Islet precursor cell (in vitro differentiated cells): Measurements from ENCODE around the gene AGBL4.

ENCODE experiments used
- DNase-seq: peaks from one replicate; pipeline ENCODE4 v3.0.0-alpha.2; 2018

The AGBL4 gene

GRCh38 chr1:48495911-48496310 is 1527.8 kb downstream of the AGBL4 start:
- no peak for DNase-seq

- DNase-seq = no peak
Measured at GRCh38 chr1:48495166-48495565, 1528.6 kb downstream of the AGBL4 start.

GRCh38 chr1:48493970-48494769 is 1529.6 kb downstream of the AGBL4 start:
- no peak for DNase-seq

- no peak for DNase-seq
Measured at GRCh38 chr1:48493041-48493440, 1530.7 kb downstream of the AGBL4 start.

- no peak for DNase-seq
Measured at GRCh38 chr1:48492392-48492791, 1531.4 kb downstream of the AGBL4 start.

GRCh38 chr1:48488721-48489120 is 1535.0 kb downstream of the AGBL4 start:
- no peak for DNase-seq
